Inflammatory macrophage (primary cell): Measurements from ENCODE around the gene STX16.
"Not testable (repeated sequence)": the region's sequence is repeated elsewhere in the genome, so short reads cannot be mapped to it uniquely, and the experiment has no call there.

Source experiments
- DNase-seq, 2 donors: peaks; one replicate each; pipeline ENCODE4 v3.0.0-alpha.2; 2020 to 2022

The STX16 gene

DNA sequence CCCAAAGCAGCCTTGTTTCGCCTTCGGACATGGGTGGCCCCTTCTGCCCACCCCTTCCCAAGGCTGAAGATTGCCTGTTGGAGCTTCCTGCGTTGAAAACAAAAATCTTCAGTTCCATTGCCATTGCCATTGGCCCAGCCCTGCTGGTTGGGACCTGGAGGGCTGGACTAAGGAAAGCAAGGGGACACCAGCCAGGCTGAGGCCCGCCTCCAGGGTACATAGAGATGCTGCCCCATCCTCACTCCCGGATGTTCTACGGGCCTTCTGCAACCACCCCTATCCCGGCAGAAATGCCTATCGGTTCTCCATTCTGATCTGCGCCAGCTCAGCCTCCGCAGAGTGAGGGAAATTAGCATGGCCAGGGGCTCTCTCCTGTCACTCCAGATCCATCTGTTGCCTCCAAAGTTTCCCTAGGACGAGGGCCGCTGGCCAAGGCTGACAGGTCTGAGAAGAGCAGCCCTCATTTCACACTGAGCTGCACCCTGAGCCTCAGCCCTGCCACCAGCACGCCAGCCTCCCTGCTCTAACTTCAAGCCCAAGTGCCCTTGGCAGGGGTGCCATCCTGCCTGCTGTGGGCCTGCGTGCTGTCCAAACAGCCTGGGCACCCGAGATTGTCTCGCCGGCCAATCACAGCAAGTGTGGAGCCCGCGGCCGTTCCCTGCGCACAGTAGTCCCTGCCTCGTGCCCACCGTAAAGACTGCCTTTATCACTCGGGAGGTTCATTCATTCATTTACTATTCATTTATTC, 13.4 kb upstream of the STX16 start:
- no peak for DNase-seq

DNA sequence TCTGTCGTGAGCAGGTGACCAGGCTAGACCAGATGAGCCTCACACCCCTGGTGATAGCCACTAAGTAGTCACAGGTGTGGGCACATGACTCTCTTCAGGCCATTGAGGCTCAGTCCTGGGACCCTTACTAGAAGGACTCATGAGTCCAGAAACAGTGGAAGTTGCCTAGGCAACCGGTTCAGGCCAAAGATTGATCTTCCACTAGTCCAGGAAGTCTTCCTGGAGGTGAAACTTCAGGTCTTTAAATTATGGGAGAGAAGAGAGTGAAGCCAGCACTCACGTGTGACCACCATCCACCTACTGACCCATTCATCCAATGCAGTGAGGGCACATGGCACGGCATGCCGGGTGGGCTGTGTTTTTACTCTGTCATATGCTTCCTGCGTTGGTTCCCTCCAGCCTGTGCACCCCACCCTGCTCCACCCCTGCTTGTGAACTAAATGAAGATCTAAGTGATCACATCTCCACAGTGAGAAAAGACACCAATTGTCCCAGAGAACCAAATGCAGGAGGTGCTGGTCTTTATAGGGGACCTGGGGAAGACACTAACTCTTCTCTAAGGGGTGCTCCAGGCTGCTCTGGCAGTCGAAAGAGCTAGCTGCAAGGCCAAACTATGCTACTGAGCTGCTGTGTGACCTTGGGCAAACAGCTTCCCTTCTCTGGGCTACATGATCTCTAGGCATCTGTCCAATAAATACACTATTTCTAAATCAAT, 12.5 kb upstream of the STX16 start:
- DNase-seq, result no peak

DNA sequence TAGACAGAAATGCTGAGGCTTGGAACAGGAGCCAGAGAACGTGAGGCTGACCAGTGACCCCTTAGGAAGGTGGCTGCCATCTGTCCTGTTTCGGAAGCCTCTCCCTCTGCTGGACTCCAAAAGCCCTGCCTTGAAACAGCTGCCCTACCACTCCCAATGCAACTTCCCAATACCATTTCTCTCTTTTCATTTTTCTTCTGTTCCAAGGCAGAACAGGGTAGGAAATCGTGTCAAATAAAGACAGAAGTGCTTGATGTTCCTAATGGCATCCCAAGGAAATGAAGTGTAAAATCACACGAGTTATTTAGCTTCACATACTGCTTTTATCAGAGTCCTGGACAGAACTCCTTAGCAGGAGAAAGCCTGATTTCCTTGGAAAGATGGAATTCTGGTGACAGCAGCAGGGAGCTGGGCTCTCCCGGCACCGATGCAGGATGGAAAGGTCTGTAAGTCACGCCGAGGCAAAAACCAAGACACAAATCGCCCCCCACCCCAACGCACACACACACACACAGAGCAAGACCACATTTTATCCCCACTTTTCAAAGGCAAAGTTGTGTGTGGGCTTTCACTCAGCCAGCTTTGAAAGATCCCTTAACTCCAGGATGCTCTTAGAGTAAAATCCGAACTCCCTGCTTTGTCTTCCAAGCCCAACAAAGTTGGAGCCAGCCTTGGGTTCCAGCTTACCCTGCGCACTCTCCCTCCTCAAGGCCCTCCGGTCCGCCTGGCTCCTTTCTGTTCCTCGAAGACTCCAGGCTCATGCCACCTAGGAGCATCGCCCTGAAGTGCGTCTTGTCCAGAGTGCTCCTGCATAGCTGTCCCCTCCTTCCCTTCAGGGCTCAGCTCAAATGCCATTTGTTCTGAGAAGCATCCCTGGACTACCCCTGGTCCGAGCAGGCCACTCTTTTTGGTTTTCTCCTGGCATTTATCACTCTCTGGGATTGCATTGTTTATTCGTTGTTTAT, 11.6 kb upstream of the STX16 start:
- DNase-seq, result no peak

GRCh38 chr20:58640446-58640845, 10.6 kb upstream of the STX16 start:
- DNase-seq, result no peak

- DNase-seq, result no peak
These were observed 8.6 kb upstream of the STX16 start for GRCh38 chr20:58642441-58642840.

DNA sequence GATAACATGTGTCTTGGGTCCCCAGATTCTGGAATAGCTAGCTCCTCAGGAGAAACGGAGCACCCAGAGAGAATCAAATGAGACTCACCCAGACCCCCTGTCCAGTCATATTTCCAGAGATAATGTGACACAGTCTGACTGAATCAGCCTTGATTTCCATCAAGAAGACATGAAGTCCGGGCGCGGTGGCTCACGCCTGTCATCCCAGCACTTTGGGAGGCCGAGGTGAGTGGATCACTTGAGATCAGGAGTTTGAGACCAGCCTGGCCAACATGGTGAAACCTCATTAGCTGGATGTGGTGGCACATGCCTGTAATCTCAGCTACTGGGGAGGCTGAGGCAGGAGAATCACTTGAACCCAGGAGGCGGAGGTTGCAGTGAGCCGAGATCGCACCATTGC, 8.2 kb upstream of the STX16 start:
- DNase-seq, result not testable (repeated sequence)

GRCh38 chr20:58645412-58645968, 5.6 kb upstream of the STX16 start:
- DNase-seq, result no peak

- no peak for DNase-seq
These were observed 4.8 kb upstream of the STX16 start for GRCh38 chr20:58646257-58646656.

DNA sequence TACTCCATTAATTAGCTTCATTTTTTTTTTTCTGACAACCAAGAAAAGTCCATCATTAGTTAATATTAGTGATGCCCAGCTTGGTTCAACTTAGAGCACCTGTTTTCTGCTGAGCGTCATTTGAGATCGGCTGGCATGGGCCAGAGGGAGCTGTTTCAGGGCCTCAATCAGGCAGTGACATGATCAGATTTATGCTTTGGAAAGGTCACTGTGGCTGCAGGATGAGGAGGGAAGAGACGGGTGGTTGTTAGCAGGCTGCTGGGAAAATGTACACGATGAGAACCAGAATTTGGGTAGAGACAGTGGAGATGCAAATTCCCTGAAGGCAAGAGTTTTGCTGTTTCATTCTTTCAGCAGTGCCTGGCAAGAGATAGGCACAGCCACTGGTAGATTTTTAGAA, 4.4 kb upstream of the STX16 start:
- no peak for DNase-seq

DNA sequence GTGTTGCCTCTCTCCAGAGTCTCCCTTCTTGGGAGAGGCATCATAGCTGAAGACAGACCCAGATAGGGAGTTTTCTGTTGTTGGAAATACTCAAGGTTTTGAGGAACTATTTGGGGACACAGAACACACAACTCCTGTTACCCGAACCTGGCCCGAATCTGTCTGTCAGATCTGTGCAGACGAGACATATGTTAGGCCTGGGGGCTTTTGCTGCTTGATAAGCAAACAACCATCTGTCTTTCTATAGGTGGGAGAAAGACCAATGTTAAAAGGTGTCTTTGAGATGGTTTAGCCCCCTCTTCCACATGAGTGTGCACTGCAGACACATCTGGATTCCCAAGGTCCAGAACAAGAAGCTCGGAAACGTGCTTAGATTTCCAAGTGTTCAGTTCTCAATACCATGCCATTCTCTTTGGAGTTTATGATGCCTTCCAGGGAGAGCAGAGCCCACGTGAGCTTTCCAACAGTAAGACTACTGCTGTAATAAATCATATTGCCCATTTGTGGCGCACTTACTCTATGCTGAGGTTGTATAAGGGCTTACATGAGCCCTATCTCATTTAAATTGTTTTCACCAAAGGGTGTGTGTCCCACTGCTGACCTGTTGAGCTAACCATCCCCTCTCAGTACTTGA, 3.8 kb upstream of the STX16 start:
- peak; percentile 17 to 18 for DNase-seq

DNA sequence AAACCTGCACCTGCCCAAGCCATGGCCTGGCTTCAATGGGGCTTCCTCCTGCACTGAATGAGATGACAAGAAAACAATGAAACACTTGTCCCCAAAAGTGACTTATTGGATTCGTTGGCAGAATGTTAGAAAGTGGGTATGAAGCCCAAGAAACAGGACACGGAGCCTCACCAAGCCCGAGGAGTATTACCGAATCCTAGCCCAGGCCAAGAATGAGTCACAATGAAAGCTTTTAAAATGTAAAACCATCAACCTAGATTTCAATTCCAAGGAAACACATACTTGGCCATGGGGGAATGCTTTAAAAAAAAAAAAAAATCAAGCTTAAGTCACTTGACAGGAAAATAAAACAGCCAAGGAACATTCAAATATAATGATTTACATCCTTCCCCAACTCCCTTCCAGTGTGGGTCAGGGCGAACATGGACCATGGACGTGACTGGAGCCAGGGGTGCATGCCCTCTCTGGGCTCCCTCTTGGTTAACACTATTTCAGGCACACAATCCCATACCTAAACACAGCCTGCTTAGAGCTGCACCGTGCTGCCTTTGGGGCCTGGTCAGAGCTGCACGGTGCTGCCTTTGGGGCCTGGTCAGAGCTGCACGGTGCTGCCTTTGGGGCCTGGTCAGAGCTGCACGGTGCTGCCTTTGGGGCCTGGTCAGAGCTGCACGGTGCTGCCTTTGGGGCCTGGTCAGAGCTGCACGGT, 3.1 kb upstream of the STX16 start:
- no peak for DNase-seq

GRCh38 chr20:58648502-58648825, 2.6 kb upstream of the STX16 start:
- DNase-seq, result not testable (repeated sequence)

GRCh38 chr20:58649288-58650180, 1.5 kb upstream of the STX16 start:
- DNase-seq, result peak in 1 of 2 donors; percentile 16

- DNase-seq, result peak in 1 of 2 donors; percentile 17
These were observed 805 bp upstream of the STX16 start for GRCh38 chr20:58650181-58650775.

- DNase-seq, result no peak
These were observed 469 bp downstream of the STX16 start for GRCh38 chr20:58651559-58651945.

GRCh38 chr20:58651946-58652605, 993 bp downstream of the STX16 start:
- peak; percentile 80 for DNase-seq

- no peak for DNase-seq
These were observed 1.7 kb downstream of the STX16 start for GRCh38 chr20:58652606-58653294.

DNA sequence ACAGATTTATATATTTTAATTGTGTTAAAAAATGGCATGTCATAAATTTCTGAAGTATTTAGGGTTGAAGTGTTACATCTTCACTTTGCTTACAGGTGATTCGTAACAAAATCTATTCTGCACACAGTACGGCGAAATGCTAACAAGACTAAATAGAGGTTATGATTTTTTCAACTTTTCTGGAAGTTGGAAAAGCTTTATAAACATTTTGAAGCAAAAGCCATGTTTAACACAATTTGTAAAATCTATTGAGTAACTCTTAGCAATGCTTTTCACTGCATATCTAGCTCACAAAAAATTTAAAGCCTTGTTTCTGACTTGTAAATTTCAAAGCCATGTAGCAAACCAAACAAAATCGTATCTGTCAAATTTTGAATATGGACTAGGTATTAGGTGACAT, 3.3 kb downstream of the STX16 start:
- DNase-seq, result no peak
